LNCaP clone FGC (cell line): ENCODE measurements around the gene OR2G6.
"Not testable (repeated sequence)": the region's sequence is repeated elsewhere in the genome, so short reads cannot be mapped to it uniquely, and the experiment has no call there.

Source experiments
- DNase-seq: peaks from one replicate; pipeline ENCODE4 v3.0.0-alpha.2; 2011; ENCODE audit warnings: low read depth
- H3K4me3 ChIP-seq: 2 replicates; pipeline ENCODE4 v1.5.1; 2011; ENCODE audit warnings: mild to moderate bottlenecking, low read depth, low read length, control low read depth
- TF ChIP-seq, protein P1 (sequence below): IDR thresholded peaks from 2 replicates; pipeline ENCODE4 v1.5.1; 2012; ENCODE audit warnings: mild to moderate bottlenecking; ENCODE audit not compliant: control insufficient read depth, insufficient read depth; ENCODE audit errors: extremely low read depth

Gene OR2G6

DNA sequence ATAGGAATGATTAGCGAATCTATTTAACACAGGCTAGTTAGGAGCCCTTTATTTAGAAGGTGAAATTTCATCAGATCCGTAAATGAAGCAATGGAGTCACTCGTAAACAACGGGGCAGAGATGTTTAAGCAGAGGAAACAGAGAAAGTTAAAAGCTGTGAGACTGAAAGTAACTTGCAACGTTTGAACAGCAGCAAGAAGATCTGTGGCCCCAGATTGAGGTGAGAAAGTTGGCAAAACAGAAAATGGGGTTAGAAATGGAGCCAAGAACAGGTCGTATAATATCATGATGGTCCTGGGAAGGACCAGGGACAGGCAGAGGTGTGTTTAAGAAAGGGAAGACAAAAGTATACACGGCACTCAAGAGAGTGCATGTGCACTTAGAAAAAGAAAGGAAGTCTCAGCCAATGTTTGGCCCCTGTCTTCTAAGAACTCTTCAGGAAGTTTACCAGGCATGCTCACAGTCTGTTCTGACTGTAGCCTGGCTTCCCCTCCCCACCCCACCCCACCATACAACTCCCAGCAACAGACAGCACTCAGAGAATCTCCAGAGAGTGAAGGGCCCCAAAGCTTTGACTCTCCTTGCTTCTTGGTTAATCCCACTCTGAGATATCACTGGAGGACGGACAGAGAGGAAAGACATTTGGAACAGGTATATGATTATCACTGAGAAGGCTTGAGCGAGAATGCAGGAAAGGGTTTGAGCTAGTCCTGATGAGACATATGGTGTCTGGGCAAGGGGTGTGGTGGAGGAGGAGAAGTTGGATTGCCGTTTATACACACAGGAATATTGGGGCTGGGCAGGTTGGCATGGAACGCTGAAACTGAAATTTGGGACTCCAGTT lies 57.9 kb downstream of the OR2G6 start:
- H3K4me3 ChIP-seq, DNase-seq: not testable (repeated sequence)

DNA sequence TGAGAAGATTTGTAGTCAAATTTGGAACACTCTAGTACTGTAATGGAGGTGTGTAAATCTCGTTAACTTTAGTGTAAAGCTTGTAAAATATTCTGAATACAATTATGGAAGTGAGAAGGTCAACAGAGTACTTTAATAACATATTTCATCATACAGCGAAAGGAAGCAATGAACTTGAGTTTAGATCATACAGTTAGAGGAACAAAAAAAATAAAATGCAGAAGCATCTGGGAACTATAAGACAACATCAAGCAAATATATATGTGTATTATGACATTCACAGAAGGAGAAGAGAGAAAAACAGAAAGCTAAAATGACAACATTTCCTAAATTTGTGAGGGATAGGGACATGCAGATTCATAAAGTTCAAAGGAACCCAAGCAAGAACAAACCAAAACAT lies 61.2 kb downstream of the OR2G6 start:
- not testable (repeated sequence) for H3K4me3 ChIP-seq, DNase-seq

DNA sequence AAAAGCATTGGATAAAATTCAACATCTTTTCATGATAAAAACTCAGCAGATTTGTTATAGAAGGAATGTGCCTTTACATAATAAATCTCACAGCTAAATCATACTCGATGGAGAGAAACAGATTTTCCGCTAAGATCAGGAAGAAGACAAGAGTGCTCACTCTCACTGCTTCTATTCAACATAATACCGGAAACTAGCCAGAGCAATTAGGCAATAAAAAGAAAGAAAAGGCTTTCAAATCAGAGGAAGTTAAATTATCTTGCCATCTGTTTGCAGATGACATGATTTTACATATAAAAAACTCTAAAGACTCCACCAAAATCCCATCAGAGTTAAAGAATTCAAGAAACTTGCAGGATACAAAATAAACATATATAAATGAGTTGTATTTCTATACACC lies 62.9 kb downstream of the OR2G6 start:
- DNase-seq, H3K4me3 ChIP-seq: not testable (repeated sequence)

DNA sequence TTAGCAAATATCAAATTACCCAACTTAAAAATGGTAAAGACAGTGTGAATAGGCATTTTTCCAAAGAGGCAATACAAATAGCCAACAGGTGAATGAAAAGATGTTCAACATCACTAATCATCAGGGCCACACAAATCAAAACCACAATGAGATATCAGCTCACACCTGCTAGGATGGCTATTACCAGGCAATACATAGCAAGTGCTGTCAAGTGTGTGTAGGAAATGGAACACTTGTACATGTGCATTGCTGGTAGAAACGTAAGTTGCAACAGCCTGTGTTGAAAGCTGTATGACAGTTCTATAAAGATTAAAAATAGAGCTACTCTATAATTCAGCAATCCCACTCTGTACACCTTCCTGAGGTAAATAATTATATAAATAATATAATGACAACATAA lies 64.2 kb downstream of the OR2G6 start:
- not testable (repeated sequence) for H3K4me3 ChIP-seq, DNase-seq

DNA sequence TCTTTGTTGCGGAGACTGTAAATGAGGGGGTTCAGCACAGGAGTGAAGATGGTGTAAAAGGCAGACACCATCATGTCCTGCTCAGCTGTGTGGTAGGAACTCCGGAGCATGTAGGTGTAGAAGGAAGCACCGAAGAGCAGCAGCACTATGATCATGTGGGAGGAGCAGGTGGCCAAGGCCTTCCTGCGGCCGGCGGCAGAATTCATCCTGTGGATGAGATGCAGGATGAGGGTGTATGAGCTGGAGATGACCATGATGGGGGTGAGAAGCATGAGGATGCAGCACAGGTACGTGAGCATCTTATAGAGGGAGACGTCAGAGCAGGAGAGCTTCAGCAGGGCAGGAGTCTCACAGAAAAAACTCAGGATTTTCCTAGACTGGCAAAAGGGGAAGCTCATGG lies 66.0 kb downstream of the OR2G6 start:
- not testable (repeated sequence) for H3K4me3 ChIP-seq, DNase-seq

DNA sequence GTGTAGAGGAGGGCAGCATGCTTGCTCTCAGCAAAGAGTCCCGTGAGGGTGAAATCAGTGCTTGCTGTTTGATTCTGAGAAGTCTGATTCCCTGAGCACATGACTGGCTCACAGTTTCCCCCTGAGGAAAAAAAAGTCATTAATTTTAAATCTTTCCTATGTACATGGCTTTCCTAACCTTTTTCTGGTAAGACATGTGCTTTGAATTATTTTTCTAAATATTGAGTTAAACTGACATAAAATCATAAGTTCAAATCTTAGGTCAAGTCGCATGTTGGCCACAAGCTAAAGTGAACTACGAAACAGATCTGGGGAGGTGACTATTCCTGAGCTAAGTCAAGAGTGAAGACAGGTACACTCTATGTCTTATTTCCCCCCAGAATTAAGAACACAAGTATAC lies 66.8 kb downstream of the OR2G6 start, which contains the start of gene OR2T34:
TSS of gene OR2T34 (minus strand) at position 101 of the 400 bp plus-strand sequence. CDS start at position 101, 0 bp downstream.
- H3K4me3 ChIP-seq, DNase-seq: not testable (repeated sequence)

DNA sequence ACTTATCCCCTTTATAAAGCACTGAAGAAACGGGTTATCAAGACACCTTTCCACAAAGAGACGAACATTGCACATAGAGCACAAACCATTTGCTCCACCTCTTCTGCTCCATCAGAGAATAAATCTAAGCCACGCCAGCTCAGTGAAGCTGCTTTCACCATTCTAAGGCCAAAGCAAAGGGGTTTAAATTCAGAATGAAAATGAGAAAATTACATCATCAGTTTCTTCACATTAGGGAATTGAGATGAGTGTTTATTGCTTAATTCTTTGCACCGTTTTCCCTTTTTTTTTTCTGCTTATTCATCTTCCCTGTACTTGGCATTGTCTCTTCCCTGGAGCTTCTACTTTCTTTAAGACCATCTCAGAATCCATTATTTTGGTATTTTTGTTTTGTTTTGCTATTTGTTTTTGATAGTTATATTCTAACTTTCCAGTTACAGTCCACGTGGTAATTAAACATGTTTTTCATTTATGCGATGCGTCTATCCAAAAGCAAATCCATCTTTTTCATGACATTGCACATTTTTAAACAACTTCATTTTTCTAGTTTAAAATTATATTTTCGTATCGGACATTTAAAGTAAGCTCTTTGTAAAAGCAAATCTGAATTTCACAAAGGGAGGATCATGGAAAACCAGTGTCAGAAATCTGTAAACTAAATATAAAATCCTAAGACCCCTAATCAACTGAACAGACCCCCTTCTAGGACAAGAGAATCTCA lies 68.5 kb downstream of the OR2G6 start:
- H3K4me3 ChIP-seq = no peak overlapping the region
- no peak for DNase-seq
- TF ChIP-seq, protein P1, sequence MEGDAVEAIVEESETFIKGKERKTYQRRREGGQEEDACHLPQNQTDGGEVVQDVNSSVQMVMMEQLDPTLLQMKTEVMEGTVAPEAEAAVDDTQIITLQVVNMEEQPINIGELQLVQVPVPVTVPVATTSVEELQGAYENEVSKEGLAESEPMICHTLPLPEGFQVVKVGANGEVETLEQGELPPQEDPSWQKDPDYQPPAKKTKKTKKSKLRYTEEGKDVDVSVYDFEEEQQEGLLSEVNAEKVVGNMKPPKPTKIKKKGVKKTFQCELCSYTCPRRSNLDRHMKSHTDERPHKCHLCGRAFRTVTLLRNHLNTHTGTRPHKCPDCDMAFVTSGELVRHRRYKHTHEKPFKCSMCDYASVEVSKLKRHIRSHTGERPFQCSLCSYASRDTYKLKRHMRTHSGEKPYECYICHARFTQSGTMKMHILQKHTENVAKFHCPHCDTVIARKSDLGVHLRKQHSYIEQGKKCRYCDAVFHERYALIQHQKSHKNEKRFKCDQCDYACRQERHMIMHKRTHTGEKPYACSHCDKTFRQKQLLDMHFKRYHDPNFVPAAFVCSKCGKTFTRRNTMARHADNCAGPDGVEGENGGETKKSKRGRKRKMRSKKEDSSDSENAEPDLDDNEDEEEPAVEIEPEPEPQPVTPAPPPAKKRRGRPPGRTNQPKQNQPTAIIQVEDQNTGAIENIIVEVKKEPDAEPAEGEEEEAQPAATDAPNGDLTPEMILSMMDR = no peak
